Inflammatory macrophage treated with lipopolysaccharide for 4 hours (primary cell): ENCODE results near the gene TCEAL4.
"Not testable (repeated sequence)": the region's sequence is repeated elsewhere in the genome, so short reads cannot be mapped to it uniquely, and the experiment has no call there.

Source experiments
- DNase-seq: peaks from one replicate; pipeline ENCODE4 v3.0.0-alpha.2; 2020

Gene TCEAL4

GRCh38 chrX:103585411-103586313, at the start of gene TCEAL4:
Gene TCEAL4 (plus strand): TSS chrX:103585515. CDS start chrX:103586676, 1,161 bp downstream.
- no peak for DNase-seq

DNA sequence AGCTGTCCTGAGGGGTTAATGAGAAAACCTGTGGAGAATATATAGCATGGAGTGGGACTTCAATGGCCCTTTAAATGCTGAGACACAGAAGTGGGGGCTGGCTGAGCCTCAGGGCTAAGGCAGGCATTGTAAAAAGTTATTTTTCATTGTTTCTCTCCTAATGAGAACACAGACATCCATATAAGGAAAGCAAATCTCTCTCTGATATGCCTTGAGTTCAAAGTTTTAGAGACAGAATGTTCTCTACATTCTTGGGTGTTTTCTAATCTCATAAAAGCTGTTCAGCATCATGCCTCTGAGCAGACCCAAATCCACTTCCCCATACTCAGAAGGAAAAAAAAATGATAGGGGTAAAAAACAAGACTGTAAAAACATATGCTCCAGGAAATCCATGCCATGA, 49.2 kb upstream of the TCEAL4 start:
- DNase-seq = no peak

DNA sequence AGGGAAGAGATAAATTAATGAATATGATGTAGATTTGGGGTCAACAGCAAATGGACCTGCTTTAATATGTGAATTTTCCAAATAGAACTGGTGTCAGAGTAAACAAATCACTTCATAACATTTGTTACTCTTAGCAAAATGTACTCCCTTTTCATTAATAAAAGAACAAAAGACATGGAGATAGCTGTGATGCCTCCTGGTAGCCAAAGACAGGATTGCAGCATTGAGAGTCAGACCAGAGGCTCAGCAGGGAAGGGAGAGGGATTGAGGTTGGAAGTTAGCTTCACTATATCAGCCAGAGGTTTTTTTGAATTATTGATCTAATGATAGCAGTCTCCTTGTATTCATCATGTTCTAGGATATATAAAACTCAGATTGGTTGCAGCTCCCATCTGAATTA, 48.6 kb upstream of the TCEAL4 start:
- no peak for DNase-seq

DNA sequence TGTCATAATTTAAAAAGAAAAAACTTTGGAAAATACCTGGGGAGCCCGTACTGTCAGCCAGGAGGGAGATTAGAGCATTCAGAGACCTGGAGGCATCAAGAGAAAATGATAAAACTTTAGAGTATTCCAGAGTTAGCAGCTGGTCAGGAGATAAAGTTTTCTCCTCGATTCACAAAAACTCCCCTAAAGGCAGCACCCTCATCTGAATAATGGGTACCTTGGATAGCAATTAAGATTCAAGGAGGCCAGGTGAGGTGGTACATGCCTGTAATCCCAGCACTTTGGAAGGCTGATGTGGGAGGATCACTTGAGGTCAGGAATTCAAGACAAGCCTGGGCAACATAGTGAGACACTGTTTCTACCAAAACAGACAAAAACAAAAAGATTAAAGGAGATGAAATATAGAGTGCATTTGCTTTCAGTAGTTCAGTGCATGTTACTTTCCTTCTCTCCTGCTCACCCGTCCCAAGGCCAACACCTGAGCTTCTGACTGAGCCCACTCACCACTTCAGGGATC, 47.4 kb upstream of the TCEAL4 start:
- DNase-seq = no peak

DNA sequence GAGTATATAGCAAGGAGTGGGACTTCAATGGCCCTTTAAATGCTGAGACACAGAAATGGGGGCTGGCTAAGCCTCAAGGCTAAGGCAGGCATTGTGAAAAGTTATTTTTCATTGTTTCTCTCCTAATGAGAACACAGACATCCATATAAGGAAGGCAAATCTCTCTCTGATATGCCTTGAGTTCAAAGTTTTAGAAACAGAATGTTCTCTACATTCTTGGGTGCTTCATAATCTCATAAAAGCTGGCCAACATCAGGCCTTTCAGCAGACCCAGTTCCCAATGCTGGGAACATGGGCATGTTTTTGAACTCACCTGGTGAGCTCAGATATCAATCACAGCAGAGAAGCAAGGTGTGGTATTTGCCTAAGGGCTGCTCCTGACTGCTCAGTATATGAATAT, 46.6 kb upstream of the TCEAL4 start:
- no peak for DNase-seq

DNA sequence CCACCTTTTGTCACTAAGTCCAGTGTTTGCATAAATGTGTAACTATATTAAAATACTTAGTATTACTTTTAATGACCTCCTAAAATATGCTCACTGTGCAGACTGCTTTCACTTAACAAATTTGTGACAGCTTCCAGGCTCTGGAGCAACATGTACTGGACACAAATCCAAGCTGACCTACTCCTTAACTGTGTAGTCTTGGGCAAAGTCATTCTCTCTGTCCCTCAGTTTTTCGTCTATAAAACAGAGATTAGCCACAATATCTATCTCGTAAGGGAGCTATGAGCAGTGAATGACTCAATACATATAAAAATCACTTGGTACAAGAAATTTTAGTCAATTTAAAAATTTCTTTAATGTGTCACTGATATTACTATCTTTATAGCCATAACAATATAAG, 45.6 kb upstream of the TCEAL4 start:
- no peak for DNase-seq

DNA sequence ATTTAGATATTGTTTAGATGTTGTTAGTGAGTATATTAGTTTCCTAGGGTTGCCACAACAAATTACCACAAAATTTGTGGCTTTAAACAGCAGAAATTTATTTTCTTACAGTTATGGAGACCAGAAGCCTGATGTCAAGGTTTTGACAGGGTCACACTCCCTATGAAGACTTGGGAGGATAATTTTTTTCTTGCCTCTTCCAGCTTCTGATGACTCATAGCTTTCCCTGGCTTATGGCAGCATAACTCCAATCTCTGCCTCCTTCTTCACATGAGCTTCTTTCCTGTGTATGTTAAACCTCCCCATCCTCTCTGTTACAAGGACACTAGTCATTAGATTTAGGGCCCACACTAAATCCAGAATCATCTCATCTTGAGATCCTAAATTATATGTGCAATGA, 45.2 kb upstream of the TCEAL4 start:
- DNase-seq = no peak

GRCh38 chrX:103549916-103550315, 35.4 kb upstream of the TCEAL4 start:
- DNase-seq = no peak

DNA sequence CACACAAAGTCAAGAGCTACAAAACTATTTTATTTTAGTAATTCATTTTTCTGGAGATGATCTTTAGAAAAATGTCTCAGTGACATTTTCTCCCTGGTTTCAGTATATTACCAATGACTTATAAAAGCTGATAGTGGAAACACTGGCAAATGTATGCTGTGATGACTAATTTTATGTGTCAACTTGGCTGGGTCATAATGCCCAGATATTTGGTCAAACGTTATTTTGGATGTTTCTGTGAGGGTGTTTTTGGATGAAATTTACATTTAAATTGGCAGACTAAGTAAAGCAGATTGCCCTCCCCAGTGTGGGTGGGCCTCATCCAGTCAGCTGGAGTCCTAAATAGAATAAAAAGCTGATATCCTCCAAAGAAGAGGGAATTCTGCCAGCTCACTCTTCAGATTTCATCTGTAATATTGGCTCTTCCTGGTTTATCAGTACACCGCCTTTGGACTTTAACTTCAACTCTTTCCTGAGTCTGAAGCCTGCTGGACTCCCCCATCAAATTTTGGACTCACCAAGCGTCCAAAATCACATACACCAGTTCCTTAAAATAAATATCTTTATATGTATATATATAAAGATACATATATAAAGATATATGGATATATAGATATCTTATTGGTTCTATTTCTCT, 34.8 kb upstream of the TCEAL4 start:
- no peak for DNase-seq

DNA sequence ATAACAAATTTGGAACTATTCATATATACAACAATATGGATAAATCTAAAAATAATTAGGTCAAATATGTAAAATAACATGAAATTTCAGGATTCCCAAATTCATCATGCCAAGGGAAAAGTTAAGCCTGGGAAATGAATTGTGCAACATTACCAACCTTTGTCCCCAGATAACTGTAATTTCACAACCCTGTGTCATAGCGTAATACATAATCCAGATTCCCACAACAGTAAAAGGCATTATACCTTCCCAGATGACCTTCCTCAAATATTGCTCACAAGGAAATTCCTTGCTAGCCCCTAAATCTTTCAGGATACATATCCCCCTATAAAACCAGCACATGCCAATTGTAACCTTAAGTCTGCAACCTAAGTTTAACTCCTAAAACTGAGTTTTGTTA, 33.1 kb upstream of the TCEAL4 start:
- no peak for DNase-seq

DNA sequence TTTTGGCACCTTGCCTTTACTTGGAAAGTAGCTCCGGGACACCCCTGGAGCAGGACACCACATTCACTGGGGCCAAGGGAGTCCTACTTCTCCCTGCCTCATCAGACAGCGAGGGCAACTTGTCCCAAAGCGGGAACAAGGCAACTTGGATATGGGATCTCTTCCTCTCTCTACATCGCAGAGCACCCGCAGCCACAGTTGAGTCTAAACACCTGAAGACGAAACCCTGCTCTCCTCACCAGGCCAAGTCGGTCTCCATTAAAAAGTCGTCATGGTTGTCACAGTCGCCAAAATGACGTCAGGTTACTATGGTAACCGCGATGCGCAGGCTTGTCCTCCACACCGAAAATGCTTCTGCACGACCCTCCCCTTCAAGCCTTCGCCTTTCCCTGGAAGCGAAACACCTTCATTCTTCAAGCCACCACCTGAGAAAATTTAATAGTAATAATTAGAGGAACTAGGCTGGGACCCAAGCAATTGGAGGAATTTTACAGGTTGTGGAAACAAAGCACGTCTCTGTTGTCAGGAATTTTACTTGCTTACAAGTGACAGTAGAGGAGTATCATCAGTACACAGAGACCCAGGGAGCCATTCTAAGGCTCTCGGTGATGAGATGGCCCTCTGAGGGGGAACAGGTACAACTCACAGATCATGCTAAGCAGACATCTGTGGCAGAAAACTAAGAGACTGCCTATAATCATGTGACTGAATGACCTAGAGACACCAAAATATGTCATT, 30.5 kb upstream of the TCEAL4 start:
- peak; percentile 46 for DNase-seq

GRCh38 chrX:103556963-103557612, 28.2 kb upstream of the TCEAL4 start:
- DNase-seq = no peak

GRCh38 chrX:103560256-103560655, 25.1 kb upstream of the TCEAL4 start:
- no peak for DNase-seq

- DNase-seq = no peak
These were observed 22.5 kb upstream of the TCEAL4 start for GRCh38 chrX:103562801-103563200.

GRCh38 chrX:103565197-103565596, 20.1 kb upstream of the TCEAL4 start:
- DNase-seq = no peak

DNA sequence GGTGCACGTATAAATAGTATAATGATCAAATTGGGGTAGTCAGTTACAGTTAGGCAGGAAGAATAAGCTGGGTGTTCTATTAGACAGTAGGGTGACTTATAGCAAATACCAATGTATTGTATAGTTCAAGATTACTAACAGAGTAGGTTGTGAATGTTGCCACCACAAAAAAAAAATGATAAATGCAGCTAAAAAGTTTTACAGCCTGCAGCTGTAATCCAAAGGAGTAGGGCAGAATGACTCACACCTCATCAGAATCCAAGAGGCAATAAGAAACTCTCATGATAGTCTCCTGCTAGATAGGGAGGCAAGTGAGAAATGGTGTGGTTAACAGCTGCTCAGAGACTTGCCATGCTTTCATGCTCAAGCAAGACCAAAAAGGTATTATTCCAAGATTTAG, 19.6 kb upstream of the TCEAL4 start:
- DNase-seq = no peak

DNA sequence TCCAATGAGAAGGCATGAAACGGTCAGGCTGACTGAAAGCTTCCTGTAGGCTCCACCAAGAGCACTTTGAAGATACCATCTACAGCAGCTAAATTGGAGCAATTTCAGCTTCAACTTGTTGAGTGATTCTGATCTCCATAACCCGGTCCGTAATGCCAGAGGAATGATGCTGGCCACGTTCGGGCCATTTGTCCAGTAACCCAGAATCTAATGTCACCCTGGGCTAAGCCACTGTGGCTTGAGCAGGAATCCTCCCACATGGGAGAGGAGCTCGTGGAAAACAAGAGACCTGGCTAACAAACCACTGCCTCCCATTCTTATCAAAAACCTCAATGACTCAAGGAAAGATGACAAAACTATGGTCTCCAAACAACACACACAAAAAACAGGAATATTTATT, 14.2 kb upstream of the TCEAL4 start:
- no peak for DNase-seq

DNA sequence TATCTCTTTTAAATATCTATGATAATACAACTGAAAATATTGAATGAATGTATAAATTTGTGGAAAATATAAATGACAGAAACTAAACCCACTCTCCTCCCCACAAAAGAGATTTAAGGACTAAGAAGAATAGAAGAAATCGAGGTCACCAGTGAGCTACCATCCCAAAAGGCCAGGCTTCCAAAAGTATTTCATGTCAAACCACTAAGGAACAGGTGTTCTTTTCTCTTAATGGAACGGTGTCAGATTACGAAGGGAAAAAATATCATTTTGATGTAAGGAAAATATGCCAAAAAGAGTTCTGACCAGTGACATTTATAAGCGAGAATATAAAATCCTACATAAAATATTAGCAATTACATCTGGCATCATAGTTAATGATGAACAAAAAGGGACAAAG, 13.6 kb upstream of the TCEAL4 start:
- DNase-seq = no peak

GRCh38 chrX:103573202-103573601, 12.1 kb upstream of the TCEAL4 start:
- no peak for DNase-seq

DNA sequence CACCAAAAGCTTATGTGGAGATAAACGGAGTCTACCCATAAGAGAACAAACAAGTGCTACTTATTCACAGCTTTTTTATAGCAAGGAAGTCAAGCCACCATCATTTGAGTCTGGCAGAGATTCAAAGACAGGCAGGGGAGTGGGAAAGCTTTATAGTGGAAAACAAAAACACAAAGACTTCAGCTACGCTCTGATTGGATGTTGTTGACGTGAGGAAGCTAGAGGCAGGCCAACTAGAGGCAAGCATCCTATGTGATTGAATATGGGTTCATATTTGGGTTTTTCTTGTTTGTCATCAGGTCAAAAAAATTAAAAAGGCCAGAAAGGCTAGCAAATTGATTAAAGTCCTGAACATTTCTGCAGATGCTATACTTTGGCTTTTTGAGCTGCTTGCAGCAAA, 719 bp upstream of the TCEAL4 start:
- no peak for DNase-seq

DNA sequence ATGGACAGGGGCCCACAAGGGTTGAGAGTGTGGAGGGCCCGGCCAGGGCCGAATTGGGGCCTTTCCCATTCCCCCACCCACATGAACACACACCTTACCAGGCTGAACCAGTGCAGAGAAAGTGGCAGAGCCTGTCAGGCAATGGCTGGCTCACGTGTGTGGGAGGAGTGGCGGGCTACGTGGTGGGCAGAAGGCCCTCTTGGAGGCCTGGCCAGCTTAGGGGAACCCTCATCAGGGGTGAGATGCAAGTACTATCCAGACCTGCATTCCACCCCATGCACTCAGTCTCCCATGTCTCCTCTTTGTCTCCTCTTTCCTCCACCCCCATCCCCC, 965 bp downstream of the TCEAL4 start:
- no peak for DNase-seq

DNA sequence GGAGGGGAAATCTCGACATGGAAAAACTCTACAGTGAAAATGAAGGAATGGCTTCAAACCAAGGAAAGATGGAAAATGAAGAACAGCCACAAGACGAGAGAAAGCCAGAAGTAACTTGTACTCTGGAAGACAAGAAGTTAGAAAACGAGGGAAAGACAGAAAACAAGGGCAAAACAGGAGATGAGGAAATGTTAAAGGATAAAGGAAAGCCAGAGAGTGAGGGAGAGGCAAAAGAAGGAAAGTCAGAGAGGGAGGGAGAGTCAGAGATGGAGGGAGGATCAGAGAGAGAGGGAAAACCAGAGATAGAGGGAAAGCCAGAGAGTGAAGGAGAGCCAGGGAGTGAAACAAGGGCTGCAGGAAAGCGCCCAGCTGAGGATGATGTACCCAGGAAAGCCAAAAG, 1.3 kb downstream of the TCEAL4 start:
- DNase-seq = no peak

DNA sequence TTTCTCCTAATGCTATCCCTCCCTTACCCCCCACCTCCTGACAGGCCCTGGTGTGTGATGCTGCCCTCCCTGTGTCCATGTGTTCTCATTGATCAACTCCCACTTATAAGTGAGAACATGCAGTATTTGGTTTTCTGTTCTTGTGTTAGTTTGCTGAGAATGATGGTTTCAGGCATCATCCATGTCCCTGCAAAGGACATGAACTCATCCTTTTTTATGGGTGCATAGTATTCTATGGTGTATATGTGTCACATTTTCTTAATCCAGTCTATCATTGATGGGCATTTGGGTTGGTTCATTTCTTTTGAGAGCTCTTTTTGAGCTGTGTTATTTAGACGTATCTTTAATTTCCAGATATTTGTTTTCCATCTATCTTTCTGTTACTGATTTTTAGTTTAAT, 7.0 kb downstream of the TCEAL4 start:
- DNase-seq = not testable (repeated sequence)
